Activated CD8-positive, alpha-beta T cell treated with anti-CD3 and anti-CD28 coated beads, Interleukin-2, amount 10 ng/mL, durations not matched to agents 7 days and 5 days (primary cell): ENCODE data around the gene GATAD2B. TPM values are rescaled to one million over a fixed set of nuclear protein-coding genes. Genes with fewer than 3 reads are reported as not detected.

Source experiments
- ATAC-seq: fragments of 150-1000 bp; cut with Tn5 transposase; one replicate; pipeline ENCODE4 v1.10.0; 2021; ENCODE audit warnings: moderate library complexity
- CTCF ChIA-PET: fragments of 350-600 bp; sonication (Branson Sonifier 250); formaldehyde crosslinking; loops from one replicate; lab custom pipeline; 2021; ENCODE audit warnings: antibody characterized with exemption; lab: Charles Lee
- POLR2A ChIA-PET: fragments of 350-600 bp; sonication (Branson Sonifier 250); formaldehyde crosslinking; loops from one replicate; lab custom pipeline; 2021; ENCODE audit warnings: antibody characterized with exemption; lab: Charles Lee
- DNase-seq: peaks from one replicate; pipeline ENCODE4 v3.0.0-alpha.2; 2020
- H3K27ac Mint-ChIP-seq: one replicate; pipeline ENCODE4 v1.8.0; 2021; ENCODE audit warnings: mild to moderate bottlenecking, mixed read lengths
- H3K27me3 Mint-ChIP-seq: one replicate; pipeline ENCODE4 v1.8.0; 2021; ENCODE audit warnings: low read depth, mixed read lengths
- H3K36me3 Mint-ChIP-seq: one replicate; pipeline ENCODE4 v1.8.0; 2021; ENCODE audit warnings: low read depth, mixed read lengths
- H3K4me1 Mint-ChIP-seq: one replicate; pipeline ENCODE4 v1.8.0; 2021; ENCODE audit warnings: low read depth, mixed read lengths
- H3K4me3 Mint-ChIP-seq: one replicate; pipeline ENCODE4 v1.8.0; 2021; ENCODE audit warnings: mild to moderate bottlenecking, mixed read lengths
- H3K9me3 Mint-ChIP-seq: one replicate; pipeline ENCODE4 v1.8.0; 2022; ENCODE audit warnings: mixed read lengths; ENCODE audit not compliant: insufficient read depth
- total RNA-seq, 2 experiments: library from RNA; stranded (reverse); gene quantifications; one replicate each; pipeline ENCODE4 v1.2.3, GENCODE V29; 2021

Gene GATAD2B
- total RNA-seq, 2 experiments from 2014 or later = 70.2 to 71.7 TPM

GRCh38 chr1:153941826-153942725 is 19.3 kb upstream of the GATAD2B start:
- H3K27ac Mint-ChIP-seq = peak overlapping the region; percentile 43
- H3K4me1 Mint-ChIP-seq = peaks cover 23% of the 10 kb centered on the region
- POLR2A ChIA-PET = interaction anchor here (1.3 kb wide), 1 partner anchor 48 kb away, joined by 4 read pairs; no protein-coding TSS in a partner anchor
- H3K9me3 Mint-ChIP-seq = no peaks in the 10 kb centered on the region
- no peak overlapping the region for H3K4me3 Mint-ChIP-seq
- no peaks in the 10 kb centered on the region for H3K27me3 Mint-ChIP-seq
- DNase-seq = no peak
- no peak for ATAC-seq
- peaks cover 75% of the 10 kb centered on the region for H3K36me3 Mint-ChIP-seq
- CTCF ChIA-PET = interaction anchor here (1.1 kb wide), 1 partner anchor 144 kb away, joined by 3 read pairs; no protein-coding TSS in a partner anchor

GRCh38 chr1:153940756-153941155 is 18.0 kb upstream of the GATAD2B start:
- Mint-ChIP-seq H3K9me3 (no peaks in the 10 kb centered on the region), H3K4me1 (peaks cover 18% of the 10 kb centered on the region), H3K4me3 (no peak overlapping the region), H3K27me3 (no peaks in the 10 kb centered on the region), H3K36me3 (peaks cover 83% of the 10 kb centered on the region), H3K27ac (peak overlapping the region; percentile 39)
- DNase-seq (no peak), ATAC-seq (no peak)
- ChIA-PET POLR2A (interaction anchor here (1.3 to 2.1 kb wide), 2 partner anchors 17 to 49 kb away, joined by 4 to 11 read pairs; partner anchors contain the start of gene GATAD2B), CTCF (interaction anchor here (1.2 to 2.0 kb wide), 3 partner anchors 17 to 144 kb away, joined by 3 to 5 read pairs (median 4); partner anchors contain the start of genes CREB3L4 and GATAD2B)

GRCh38 chr1:153939476-153939875 is 16.7 kb upstream of the GATAD2B start:
- no peak for ATAC-seq
- H3K4me3 Mint-ChIP-seq = no peak overlapping the region
- ChIA-PET CTCF (interaction anchor here (1.3 to 2.0 kb wide), 3 partner anchors 10 to 28 kb away, joined by 4 to 5 read pairs (median 4); partner anchors contain the start of genes CREB3L4 and GATAD2B), POLR2A (interaction anchor here (0.7 to 2.1 kb wide), 3 partner anchors 10 to 16 kb away, joined by 4 to 11 read pairs (median 7); partner anchors contain the start of gene GATAD2B)
- DNase-seq = no peak
- peaks cover 86% of the 10 kb centered on the region for H3K36me3 Mint-ChIP-seq
- no peak overlapping the region for H3K27ac Mint-ChIP-seq
- H3K4me1 Mint-ChIP-seq = peaks cover 14% of the 10 kb centered on the region
- H3K9me3 Mint-ChIP-seq = no peaks in the 10 kb centered on the region
- no peaks in the 10 kb centered on the region for H3K27me3 Mint-ChIP-seq

GRCh38 chr1:153938996-153939395 is 16.2 kb upstream of the GATAD2B start:
- Mint-ChIP-seq H3K27me3 (no peaks in the 10 kb centered on the region), H3K27ac (no peak overlapping the region), H3K4me3 (no peak overlapping the region), H3K9me3 (no peaks in the 10 kb centered on the region), H3K4me1 (peaks cover 9% of the 10 kb centered on the region), H3K36me3 (peaks cover 87% of the 10 kb centered on the region)
- no peak for ATAC-seq
- CTCF ChIA-PET = interaction anchor here (1.3 to 2.0 kb wide), 2 partner anchors 10 to 28 kb away, joined by 4 read pairs; partner anchors contain the start of gene CREB3L4
- POLR2A ChIA-PET = interaction anchor here (1.4 to 2.1 kb wide), 2 partner anchors 9 to 15 kb away, joined by 7 to 11 read pairs; partner anchors contain the start of gene GATAD2B
- no peak for DNase-seq

GRCh38 chr1:153937331-153937730 is 14.6 kb upstream of the GATAD2B start:
- no peak for DNase-seq
- ATAC-seq = no peak
- H3K27ac Mint-ChIP-seq = no peak overlapping the region
- no peaks in the 10 kb centered on the region for H3K27me3 Mint-ChIP-seq
- H3K9me3 Mint-ChIP-seq = no peaks in the 10 kb centered on the region
- CTCF ChIA-PET = no interaction called here
- POLR2A ChIA-PET = interaction anchor here (1.2 kb wide), 1 partner anchor 8 kb away, joined by 3 read pairs; no protein-coding TSS in a partner anchor
- H3K36me3 Mint-ChIP-seq = peaks cover 86% of the 10 kb centered on the region
- no peaks in the 10 kb centered on the region for H3K4me1 Mint-ChIP-seq
- no peak overlapping the region for H3K4me3 Mint-ChIP-seq

GRCh38 chr1:153936011-153936802 is 13.4 kb upstream of the GATAD2B start:
- H3K27me3 Mint-ChIP-seq = no peaks in the 10 kb centered on the region
- H3K27ac Mint-ChIP-seq = no peak overlapping the region
- H3K36me3 Mint-ChIP-seq = peaks cover 82% of the 10 kb centered on the region
- DNase-seq (no peak), ATAC-seq (no peak)
- no peaks in the 10 kb centered on the region for H3K9me3 Mint-ChIP-seq
- no peaks in the 10 kb centered on the region for H3K4me1 Mint-ChIP-seq
- ChIA-PET POLR2A (interaction anchor here (1.2 kb wide), 1 partner anchor 9 kb away, joined by 3 read pairs; no protein-coding TSS in a partner anchor), CTCF (no interaction called here)
- no peak overlapping the region for H3K4me3 Mint-ChIP-seq

- Mint-ChIP-seq H3K9me3 (no peaks in the 10 kb centered on the region), H3K36me3 (peaks cover 80% of the 10 kb centered on the region), H3K27ac (no peak overlapping the region), H3K27me3 (no peaks in the 10 kb centered on the region), H3K4me1 (no peaks in the 10 kb centered on the region), H3K4me3 (no peak overlapping the region)
- DNase-seq (no peak), ATAC-seq (no peak)
- CTCF ChIA-PET = no interaction called here
- POLR2A ChIA-PET = interaction anchor here (0.6 to 1.5 kb wide), 2 partner anchors 12 kb away, joined by 3 to 5 read pairs; partner anchors contain the start of genes DENND4B and GATAD2B
Observed at GRCh38 chr1:153934746-153935145, 12.0 kb upstream of the GATAD2B start.

GRCh38 chr1:153933955-153934354 is 11.2 kb upstream of the GATAD2B start:
- ATAC-seq (no peak), DNase-seq (no peak)
- ChIA-PET POLR2A (interaction anchor here (0.6 to 1.5 kb wide), 3 partner anchors 11 to 101 kb away, joined by 3 to 5 read pairs (median 3); partner anchors contain the start of genes DENND4B and GATAD2B), CTCF (no interaction called here)
- Mint-ChIP-seq H3K4me3 (no peak overlapping the region), H3K4me1 (peaks cover 4% of the 10 kb centered on the region), H3K36me3 (peaks cover 77% of the 10 kb centered on the region), H3K9me3 (no peaks in the 10 kb centered on the region), H3K27me3 (no peaks in the 10 kb centered on the region), H3K27ac (no peak overlapping the region)

GRCh38 chr1:153933430-153933829 is 10.7 kb upstream of the GATAD2B start:
- Mint-ChIP-seq H3K27ac (no peak overlapping the region), H3K36me3 (peaks cover 75% of the 10 kb centered on the region), H3K4me3 (no peak overlapping the region), H3K9me3 (no peaks in the 10 kb centered on the region), H3K27me3 (no peaks in the 10 kb centered on the region), H3K4me1 (peaks cover 9% of the 10 kb centered on the region)
- ChIA-PET POLR2A (interaction anchor here (0.6 to 1.5 kb wide), 2 partner anchors 10 to 382 kb away, joined by 3 to 5 read pairs; partner anchors contain the start of gene GATAD2B), CTCF (no interaction called here)
- DNase-seq = no peak
- ATAC-seq = no peak

GRCh38 chr1:153932156-153933131 is 9.7 kb upstream of the GATAD2B start:
- POLR2A ChIA-PET = interaction anchor here (0.5 to 1.0 kb wide), 4 partner anchors 13 to 258 kb away, joined by 3 to 4 read pairs (median 3); partner anchors contain the start of gene DENND4B
- Mint-ChIP-seq H3K27me3 (no peaks in the 10 kb centered on the region), H3K27ac (no peak overlapping the region), H3K4me1 (peaks cover 14% of the 10 kb centered on the region), H3K4me3 (no peak overlapping the region), H3K36me3 (peaks cover 68% of the 10 kb centered on the region), H3K9me3 (no peaks in the 10 kb centered on the region)
- CTCF ChIA-PET = no interaction called here
- ATAC-seq (no peak), DNase-seq (no peak)
